ENCODE data around the gene SMARCB1.

DNA sequence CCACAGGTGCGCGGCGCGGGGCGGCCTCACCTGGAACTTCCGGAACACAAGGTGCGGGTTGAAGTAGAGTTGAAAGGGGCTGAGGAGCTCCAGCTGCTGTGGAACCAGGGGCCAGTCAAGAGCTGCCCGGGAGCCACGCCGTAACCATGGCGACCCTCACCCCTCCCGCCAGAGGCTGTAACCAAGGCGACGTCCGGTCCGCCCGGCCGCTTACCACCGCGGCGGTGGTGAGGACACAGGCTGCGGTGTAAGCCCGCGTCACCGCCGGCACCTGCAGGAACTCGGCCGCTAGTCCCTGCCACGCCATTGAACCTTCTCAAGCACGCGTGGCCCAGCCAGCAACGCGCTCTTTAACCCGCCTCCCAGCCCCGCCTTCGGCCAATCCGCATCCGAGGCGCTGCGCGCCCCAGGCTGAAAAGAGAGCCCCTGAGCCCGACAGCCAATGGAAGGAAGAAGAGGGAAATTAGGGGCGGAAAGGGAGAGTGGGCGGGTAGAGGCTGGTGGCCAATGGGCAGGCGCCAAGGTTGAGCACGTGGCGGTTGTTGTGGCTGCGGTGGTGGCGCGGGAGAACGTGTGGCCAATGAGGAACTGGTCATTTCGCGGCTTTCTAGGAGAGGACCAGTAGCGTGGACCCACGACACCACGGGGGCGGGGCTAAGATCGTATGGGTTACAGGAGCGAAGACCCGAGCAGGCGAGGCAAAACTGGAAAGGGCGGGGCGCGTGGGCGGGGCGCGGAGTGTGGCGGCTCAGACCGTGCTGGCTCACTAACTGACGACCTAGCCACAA lies 52.1 kb downstream of the SMARCB1 start, which contains the start of gene DERL3:
- TF ChIP-seq EZH2 (IDR thresholded peaks at IDR 0.05; ENCODE audit: borderline replicate concordance, insufficient read depth, low read depth, low read length, poor library complexity, severe bottlenecking), result no peak
- TF ChIP-seq, protein P1, sequence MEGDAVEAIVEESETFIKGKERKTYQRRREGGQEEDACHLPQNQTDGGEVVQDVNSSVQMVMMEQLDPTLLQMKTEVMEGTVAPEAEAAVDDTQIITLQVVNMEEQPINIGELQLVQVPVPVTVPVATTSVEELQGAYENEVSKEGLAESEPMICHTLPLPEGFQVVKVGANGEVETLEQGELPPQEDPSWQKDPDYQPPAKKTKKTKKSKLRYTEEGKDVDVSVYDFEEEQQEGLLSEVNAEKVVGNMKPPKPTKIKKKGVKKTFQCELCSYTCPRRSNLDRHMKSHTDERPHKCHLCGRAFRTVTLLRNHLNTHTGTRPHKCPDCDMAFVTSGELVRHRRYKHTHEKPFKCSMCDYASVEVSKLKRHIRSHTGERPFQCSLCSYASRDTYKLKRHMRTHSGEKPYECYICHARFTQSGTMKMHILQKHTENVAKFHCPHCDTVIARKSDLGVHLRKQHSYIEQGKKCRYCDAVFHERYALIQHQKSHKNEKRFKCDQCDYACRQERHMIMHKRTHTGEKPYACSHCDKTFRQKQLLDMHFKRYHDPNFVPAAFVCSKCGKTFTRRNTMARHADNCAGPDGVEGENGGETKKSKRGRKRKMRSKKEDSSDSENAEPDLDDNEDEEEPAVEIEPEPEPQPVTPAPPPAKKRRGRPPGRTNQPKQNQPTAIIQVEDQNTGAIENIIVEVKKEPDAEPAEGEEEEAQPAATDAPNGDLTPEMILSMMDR (IDR thresholded peaks at IDR 0.05), result no peak
